HFF-Myc (cell line): ENCODE results near the gene PLEKHF1.

Experiments
- DNase-seq: peaks from one replicate; pipeline ENCODE4 v3.0.0-alpha.2; 2011; ENCODE audit warnings: low read depth; ENCODE audit errors: extremely low read depth
- H3K4me3 ChIP-seq: replicated peaks from 2 replicates; pipeline ENCODE4 v1.5.1; 2011; ENCODE audit warnings: low read depth, mild to moderate bottlenecking, control low read depth, low read length
- CTCF ChIP-seq: IDR thresholded peaks from 2 replicates; pipeline ENCODE4 v1.5.1; 2012; ENCODE audit warnings: mild to moderate bottlenecking, low read depth, low read length, control low read depth; ENCODE audit errors: missing control alignments

PLEKHF1 gene

GRCh38 chr19:29644210-29644609 is 21.1 kb upstream of the PLEKHF1 start:
- TF ChIP-seq CTCF: no peak
- H3K4me3 ChIP-seq: no peak overlapping the region
- DNase-seq: no peak

GRCh38 chr19:29645491-29645867 is 19.8 kb upstream of the PLEKHF1 start:
- TF ChIP-seq CTCF: no peak

GRCh38 chr19:29645911-29646310 is 19.4 kb upstream of the PLEKHF1 start:
- H3K4me3 ChIP-seq: no peak overlapping the region
- TF ChIP-seq CTCF: no peak
- no peak for DNase-seq

More at GRCh38 chr19:29645491-29645867, 19.8 kb upstream of the PLEKHF1 start:
- H3K4me3 ChIP-seq: no peak overlapping the region
- no peak for DNase-seq

- no peak overlapping the region for H3K4me3 ChIP-seq
- no peak for TF ChIP-seq CTCF
- DNase-seq: no peak
Observed at GRCh38 chr19:29650772-29651387, 14.4 kb upstream of the PLEKHF1 start.

- no peak overlapping the region for H3K4me3 ChIP-seq
- no peak for DNase-seq
- no peak for TF ChIP-seq CTCF
Observed at GRCh38 chr19:29651622-29652394, 13.5 kb upstream of the PLEKHF1 start.

GRCh38 chr19:29653398-29653797 is 11.9 kb upstream of the PLEKHF1 start:
- no peak overlapping the region for H3K4me3 ChIP-seq
- no peak for DNase-seq
- TF ChIP-seq CTCF: no peak
